GM19099 (cell line): ENCODE measurements around the gene ZNF35.

ENCODE experiments used
- POLR2A ChIP-seq: IDR thresholded peaks from 3 replicates; pipeline ENCODE4 v1.6.1; 2011; ENCODE audit warnings: low read depth; ENCODE audit not compliant: insufficient read length; ENCODE audit errors: extremely low read depth

Gene ZNF35

GRCh38 chr3:44669760-44670159, 21.2 kb downstream of the ZNF35 start:
- TF ChIP-seq POLR2A: no peak

GRCh38 chr3:44674211-44674610, 25.7 kb downstream of the ZNF35 start:
- TF ChIP-seq POLR2A: no peak

- TF ChIP-seq POLR2A: no peak
These were observed 30.1 kb downstream of the ZNF35 start for GRCh38 chr3:44678480-44679116.

GRCh38 chr3:44680921-44681455, 32.5 kb downstream of the ZNF35 start:
- TF ChIP-seq POLR2A: no peak

- no peak for TF ChIP-seq POLR2A
These were observed 33.8 kb downstream of the ZNF35 start for GRCh38 chr3:44682182-44682896.

GRCh38 chr3:44685128-44685800, 36.7 kb downstream of the ZNF35 start:
- peak; percentile 63 for TF ChIP-seq POLR2A

GRCh38 chr3:44687898-44688297, 39.4 kb downstream of the ZNF35 start:
- no peak for TF ChIP-seq POLR2A
